ENCODE data around the gene KIF26A. TPM values are rescaled to one million over a fixed set of nuclear protein-coding genes. Genes with fewer than 3 reads are reported as not detected.

KIF26A gene
- total and polyA plus RNA-seq, 8 donors: 0.65 to 21.7 (median 1.5) TPM

DNA sequence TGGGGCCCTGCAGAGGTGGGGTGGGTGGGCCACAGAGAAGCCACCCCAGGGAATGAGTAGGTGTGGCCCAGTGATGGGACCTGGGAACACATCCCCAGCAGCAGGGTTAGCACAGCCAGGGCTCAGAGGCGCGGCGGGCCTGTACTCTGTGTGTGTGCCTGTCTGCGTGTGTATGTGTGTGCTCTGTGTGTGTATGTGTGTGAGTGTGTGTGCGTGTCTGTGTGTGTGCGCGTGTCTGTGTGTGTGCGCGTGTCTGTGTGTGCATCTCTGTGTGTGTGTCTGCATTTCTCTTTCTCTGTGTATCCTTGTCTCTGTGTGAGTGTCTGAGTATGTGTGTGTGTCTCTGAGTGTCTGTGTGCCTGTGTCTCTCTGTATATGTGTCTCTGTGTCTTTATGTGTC lies 26.1 kb downstream of the KIF26A start:
- 77 to 86% (median 79%) methylated on average over 8 to 9 of the region's 9 CpGs for WGBS, 5 donors
- intact Hi-C loops (cut with DNase I; ENCODE audit: low total_unique reads): no loop called here
- H3K27me3 ChIP-seq: peaks cover 0 to 2% (median 0%) of the 10 kb centered on the region in 3 donors

DNA sequence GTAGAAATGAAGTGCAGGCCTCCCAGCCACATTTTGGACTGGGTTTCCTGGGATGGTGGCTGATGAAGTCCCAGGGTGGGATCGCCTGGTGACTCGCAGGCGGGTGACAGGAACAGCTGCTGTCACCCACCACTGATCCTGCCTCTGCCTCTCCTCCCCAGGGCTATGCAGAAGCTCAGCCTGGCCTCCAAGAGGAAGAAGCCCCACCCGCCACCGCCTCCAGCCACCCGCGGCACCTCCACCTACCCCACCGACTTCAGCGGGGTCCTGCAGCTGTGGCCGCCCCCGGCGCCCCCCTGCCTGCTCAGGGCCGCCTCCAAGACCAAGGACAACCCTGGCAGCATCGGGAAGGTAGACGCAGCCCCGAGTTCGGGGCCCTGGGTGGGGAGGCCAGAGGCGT lies 28.3 kb downstream of the KIF26A start:
- 87 to 100% (median 92%) methylated on average over 4 to 18 of the region's 18 CpGs for WGBS, 5 donors
- Histone ChIP-seq H3K36me3 (no peaks in the 10 kb centered on the region), H3K27me3 (peaks cover 0 to 12% (median 0%) of the 10 kb centered on the region in 3 donors), H3K4me1 (peaks cover 0 to 8% (median 6%) of the 10 kb centered on the region in 4 donors), H3K9me3 (no peaks in the 10 kb centered on the region), H3K4me3 (no peak overlapping the region), H3K27ac (no peak overlapping the region)
- no peak for DNase-seq
- no peak for TF ChIP-seq POLR2A (IDR thresholded peaks at IDR 0.05)
- no peak for TF ChIP-seq POLR2AphosphoS5 (IDR thresholded peaks at IDR 0.05)
- no peak for TF ChIP-seq EP300 (IDR thresholded peaks at IDR 0.05)
- TF ChIP-seq, protein P1, sequence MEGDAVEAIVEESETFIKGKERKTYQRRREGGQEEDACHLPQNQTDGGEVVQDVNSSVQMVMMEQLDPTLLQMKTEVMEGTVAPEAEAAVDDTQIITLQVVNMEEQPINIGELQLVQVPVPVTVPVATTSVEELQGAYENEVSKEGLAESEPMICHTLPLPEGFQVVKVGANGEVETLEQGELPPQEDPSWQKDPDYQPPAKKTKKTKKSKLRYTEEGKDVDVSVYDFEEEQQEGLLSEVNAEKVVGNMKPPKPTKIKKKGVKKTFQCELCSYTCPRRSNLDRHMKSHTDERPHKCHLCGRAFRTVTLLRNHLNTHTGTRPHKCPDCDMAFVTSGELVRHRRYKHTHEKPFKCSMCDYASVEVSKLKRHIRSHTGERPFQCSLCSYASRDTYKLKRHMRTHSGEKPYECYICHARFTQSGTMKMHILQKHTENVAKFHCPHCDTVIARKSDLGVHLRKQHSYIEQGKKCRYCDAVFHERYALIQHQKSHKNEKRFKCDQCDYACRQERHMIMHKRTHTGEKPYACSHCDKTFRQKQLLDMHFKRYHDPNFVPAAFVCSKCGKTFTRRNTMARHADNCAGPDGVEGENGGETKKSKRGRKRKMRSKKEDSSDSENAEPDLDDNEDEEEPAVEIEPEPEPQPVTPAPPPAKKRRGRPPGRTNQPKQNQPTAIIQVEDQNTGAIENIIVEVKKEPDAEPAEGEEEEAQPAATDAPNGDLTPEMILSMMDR (IDR thresholded peaks at IDR 0.05): no peak
- intact Hi-C loops (cut with DNase I; ENCODE audit: low total_unique reads): no loop called here

More for the DNA sequence above, 26.1 kb downstream of the KIF26A start:
- Histone ChIP-seq H3K4me1 (no peaks in the 10 kb centered on the region), H3K36me3 (no peaks in the 10 kb centered on the region), H3K9me3 (no peaks in the 10 kb centered on the region), H3K27ac (no peak overlapping the region), H3K4me3 (no peak overlapping the region)
- no peak for DNase-seq
- no peak for TF ChIP-seq EP300 (IDR thresholded peaks at IDR 0.05)
- TF ChIP-seq, protein P1 (IDR thresholded peaks at IDR 0.05): no peak
- no peak for TF ChIP-seq POLR2A (IDR thresholded peaks at IDR 0.05)
- TF ChIP-seq POLR2AphosphoS5 (IDR thresholded peaks at IDR 0.05): no peak

DNA sequence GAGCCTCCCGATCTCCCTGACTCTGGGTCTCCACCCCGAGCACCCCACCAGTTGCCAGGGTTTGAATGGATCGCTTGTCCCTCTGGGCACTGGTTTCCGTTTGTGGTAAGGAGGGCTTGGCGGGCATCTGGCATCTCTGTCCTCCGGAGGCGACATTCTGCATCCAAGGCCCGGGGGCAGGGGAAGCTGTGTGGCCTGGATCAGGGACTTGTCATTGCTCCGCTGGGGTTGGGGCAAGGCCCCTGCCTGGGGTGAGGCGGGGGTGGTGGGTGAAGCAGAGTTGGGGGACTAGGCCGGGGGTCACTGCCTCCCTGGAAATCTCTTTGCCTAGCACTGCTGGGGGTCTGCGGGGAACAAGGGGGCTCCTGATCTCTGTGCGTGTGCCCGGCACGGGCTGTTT lies 30.2 kb downstream of the KIF26A start:
- 89 to 98% (median 96%) methylated on average over 15 of the region's 15 CpGs; no CpG with 5 or more reads in 1 of the 5 donors for WGBS, 5 donors
- intact Hi-C loops (cut with DNase I; ENCODE audit: low total_unique reads): no loop called here
- H3K9me3 ChIP-seq: no peaks in the 10 kb centered on the region
- H3K4me1 ChIP-seq: peaks cover 0 to 16% (median 15%) of the 10 kb centered on the region in 4 donors
- peaks cover 0 to 5% (median 0%) of the 10 kb centered on the region in 4 donors for H3K36me3 ChIP-seq
- no peak overlapping the region for H3K27ac ChIP-seq
- H3K4me3 ChIP-seq: no peak overlapping the region
- DNase-seq: no peak
- TF ChIP-seq POLR2AphosphoS5 (IDR thresholded peaks at IDR 0.05) (no peak), EP300 (IDR thresholded peaks at IDR 0.05) (no peak), POLR2A (IDR thresholded peaks at IDR 0.05) (no peak)
- TF ChIP-seq, protein P1 (IDR thresholded peaks at IDR 0.05): no peak
- peaks cover 0 to 18% (median 0%) of the 10 kb centered on the region in 3 donors for H3K27me3 ChIP-seq

DNA sequence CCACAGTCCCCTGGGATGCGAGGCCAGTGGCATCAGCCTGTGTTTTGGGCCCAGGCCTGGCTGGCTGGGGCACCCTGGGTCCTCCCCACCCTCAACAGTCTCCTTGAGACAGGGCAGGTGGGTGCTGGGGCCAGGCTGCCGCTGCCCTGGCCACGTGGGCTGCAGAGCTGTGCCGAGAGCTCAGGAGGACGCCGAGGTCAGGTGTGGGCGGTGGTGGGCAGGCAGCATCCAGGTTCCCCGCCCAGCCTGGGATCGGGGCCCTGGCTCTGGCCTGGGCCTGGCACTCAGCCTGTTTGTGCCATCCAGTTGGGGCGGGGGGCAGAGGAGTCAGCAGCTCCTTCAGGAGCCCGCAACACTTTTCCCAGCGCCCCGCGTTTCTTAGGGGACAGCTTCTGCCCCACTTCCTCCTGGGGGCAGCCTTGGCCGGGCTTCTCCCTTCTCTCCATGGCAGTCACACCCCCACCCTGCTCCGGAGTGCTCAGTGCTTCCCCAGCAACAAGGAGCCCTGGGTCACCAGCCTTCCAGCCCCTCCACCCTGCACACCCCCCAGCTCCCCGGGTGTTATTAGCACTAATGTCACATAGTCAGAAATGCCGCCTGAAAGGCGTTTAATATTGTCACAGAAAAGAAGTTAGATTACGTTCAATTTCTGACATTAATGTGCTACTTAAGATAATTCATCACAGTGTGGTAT lies 30.8 kb downstream of the KIF26A start:
- no peak overlapping the region for H3K4me3 ChIP-seq
- no peak for DNase-seq
- H3K4me1 ChIP-seq: peaks cover 0 to 16% (median 15%) of the 10 kb centered on the region in 4 donors
- no peaks in the 10 kb centered on the region for H3K9me3 ChIP-seq
- peaks cover 0 to 20% (median 0%) of the 10 kb centered on the region in 3 donors for H3K27me3 ChIP-seq
- intact Hi-C loops (cut with DNase I; ENCODE audit: low total_unique reads): no loop called here
- H3K27ac ChIP-seq: no peak overlapping the region
- H3K36me3 ChIP-seq: peaks cover 0 to 7% (median 1%) of the 10 kb centered on the region in 4 donors
- WGBS, 5 donors: 63 to 77% (median 66%) methylated on average over 9 to 20 of the region's 20 CpGs
- TF ChIP-seq, protein P1 (IDR thresholded peaks at IDR 0.05): no peak
- no peak for TF ChIP-seq EP300 (IDR thresholded peaks at IDR 0.05)
- no peak for TF ChIP-seq POLR2A (IDR thresholded peaks at IDR 0.05)
- TF ChIP-seq POLR2AphosphoS5 (IDR thresholded peaks at IDR 0.05): no peak

All from stomach (tissue), 9 donors.